K562 (cell line): ENCODE measurements around the gene ZSWIM3. TPM values are rescaled to one million over a fixed set of nuclear protein-coding genes. Genes with fewer than 3 reads are reported as not detected.
A peak's percentile ranks its signal among the peaks of the same experiment; 100 is the strongest.

ENCODE experiments used
- ATAC-seq: fragments of 200-7000 bp; cut with Tn5 transposase; 3 replicates; pipeline ENCODE4 v1.9.1; 2020; ENCODE audit warnings: moderate library complexity
- BruUV-seq: library from RNA; stranded (reverse); fragments of 400-500 nt; replicated peaks from 2 replicates; lab custom pipeline; 2021; lab: Mats Ljungman, UMichigan
- CTCF ChIA-PET: fragments of 300-600 bp; formaldehyde crosslinking; extraction: SDS; loops from one replicate; lab custom pipeline; 2021; ENCODE audit warnings: low intra/inter-chr PET ratio; lab: Yijun Ruan, JAX
- POLR2A ChIA-PET: fragments of 300-600, 350-650 bp; sonication (Branson Sonifier 250); formaldehyde crosslinking; extraction: SDS; loops from one replicate; lab custom pipeline; 2021; ENCODE audit warnings: antibody characterized with exemption, inconsistent platforms; lab: Yijun Ruan, JAX
- DNase-seq, 4 experiments: peaks; one replicate each; pipeline versions ENCODE4 v3.0.0 to v3.0.0-alpha.2; 2011 to 2018; ENCODE audit warnings: low spot score in 3 of 4, mixed read lengths in 3 of 4; ENCODE audit errors: extremely low read depth in 1 of 4
- FAIRE-seq: peaks from 2 replicates; lab custom pipeline; 2011; peaks lifted over from hg19 to GRCh38; lab: Jason Lieb, UNC
- H2AFZ ChIP-seq: 2 replicates; pipeline ENCODE4 v1.6.0; 2011; ENCODE audit warnings: low read depth, low read length, control low read depth, inconsistent platforms
- H3K27ac ChIP-seq: fragments of 200-600 bp; 3 replicates; pipeline ENCODE4 v1.8.0; 2011; ENCODE audit warnings: low read depth, mild to moderate bottlenecking, control low read depth, inconsistent platforms, low read length, moderate library complexity, mixed read lengths; ENCODE audit errors: extremely low read depth
- H3K27me3 ChIP-seq, 2 experiments: fragments of 300-600 bp in 1 of 2; 2 replicates in 1 of 2; 3 replicates in 1 of 2; pipeline versions ENCODE4 v1.6.0 to v1.8.0; 2011; ENCODE audit warnings: inconsistent platforms in 2 of 2, low read length in 2 of 2, mild to moderate bottlenecking in 1 of 2, mixed read lengths in 1 of 2, moderate library complexity in 1 of 2; ENCODE audit not compliant: control insufficient read depth in 2 of 2, insufficient read depth in 2 of 2
- H3K36me3 ChIP-seq: fragments of 300-600 bp; 3 replicates; pipeline ENCODE4 v1.8.0; 2011; ENCODE audit warnings: mild to moderate bottlenecking, low read length, inconsistent platforms; ENCODE audit not compliant: control insufficient read depth, insufficient read depth
- H3K4me1 ChIP-seq, 2 experiments: fragments of 200-600 bp in 1 of 2; replicated peaks in 1 of 2; 2 replicates in 1 of 2; 3 replicates in 1 of 2; pipeline versions ENCODE4 v1.5.1 to v1.8.0; 2011; ENCODE audit warnings: inconsistent platforms in 2 of 2, low read length in 2 of 2, mild to moderate bottlenecking in 1 of 2, mixed read lengths in 1 of 2, moderate library complexity in 1 of 2; ENCODE audit not compliant: control insufficient read depth in 2 of 2, insufficient read depth in 2 of 2
- H3K4me2 ChIP-seq: 2 replicates; pipeline ENCODE4 v1.6.1; 2011; ENCODE audit warnings: low read length, control low read depth, inconsistent platforms, mixed read lengths; ENCODE audit not compliant: insufficient read depth
- H3K4me3 ChIP-seq: fragments of 200-600 bp; sonication (generic), shearing (Covaris generic); 2 replicates; pipeline ENCODE4 v1.5.1; 2016; ENCODE audit warnings: control low read depth, inconsistent platforms
- H3K79me2 ChIP-seq: fragments of 200-600 bp; 3 replicates; pipeline ENCODE4 v1.8.0; 2011; ENCODE audit warnings: low read length, inconsistent platforms; ENCODE audit not compliant: control insufficient read depth, insufficient read depth
- H3K9ac ChIP-seq, 2 experiments: 2 replicates each; pipeline versions ENCODE4 v1.6.0 to v1.6.1; 2011; ENCODE audit warnings: low read depth in 2 of 2, low read length in 2 of 2, control low read depth in 1 of 2, inconsistent platforms in 1 of 2, mild to moderate bottlenecking in 1 of 2, mixed read lengths in 1 of 2; ENCODE audit not compliant: insufficient read depth in 1 of 2
- H3K9me1 ChIP-seq: one replicate; pipeline ENCODE4 v1.6.0; 2011; ENCODE audit warnings: inconsistent platforms, mild to moderate bottlenecking, low read length, moderate library complexity; ENCODE audit not compliant: control insufficient read depth, insufficient read depth
- H3K9me3 ChIP-seq: replicated peaks from 2 replicates; pipeline ENCODE4 v1.5.1; 2011; ENCODE audit warnings: low read depth, low read length, inconsistent platforms; ENCODE audit not compliant: control insufficient read depth, insufficient read depth
- H4K20me1 ChIP-seq: replicated peaks from 2 replicates; pipeline ENCODE4 v1.6.1; 2011; ENCODE audit warnings: low read length, inconsistent platforms, mixed read lengths; ENCODE audit not compliant: control insufficient read depth, insufficient read depth
- AFF4 ChIP-seq: sonication (generic); formaldehyde crosslinking; IDR thresholded peaks from 2 replicates; pipeline ENCODE4 v1.8.0; 2023; ENCODE audit warnings: mild to moderate bottlenecking, missing genetic modification reagents
- ARID3A ChIP-seq: IDR thresholded peaks from 2 replicates; pipeline ENCODE4 v1.6.1; 2012; ENCODE audit warnings: low read depth, low read length, improper control_type of control experiment, borderline replicate concordance
- HDGF ChIP-seq: fragments of 450-650 bp; IDR thresholded peaks from 2 replicates; pipeline ENCODE4 v1.6.1; 2016
- ZFP30 ChIP-seq: fragments of 250-450 bp; sonication (Bioruptor Pico); IDR thresholded peaks from 2 replicates; pipeline ENCODE4 v1.8.0; 2022; ENCODE audit warnings: moderate library complexity, mild to moderate bottlenecking, inconsistent platforms, borderline replicate concordance
- ZKSCAN1 ChIP-seq: fragments of 150-350 bp; IDR thresholded peaks from 2 replicates; pipeline ENCODE4 v1.6.1; 2016; ENCODE audit warnings: low read depth, low read length
- ZMIZ1 ChIP-seq, 2 experiments: fragments of 150-350 bp in 1 of 2; IDR thresholded peaks; 2 replicates each; pipeline ENCODE4 v1.6.1; 2012 to 2016; ENCODE audit warnings: low read depth in 2 of 2, low read length in 2 of 2, mild to moderate bottlenecking in 1 of 2, moderate library complexity in 1 of 2
- in situ Hi-C: fragments of 300-500 bp; cut with MboI; formaldehyde crosslinking; loops from 4 replicates; pipeline ENCODE4 v1.15.0; 2018; ENCODE audit warnings: inconsistent platforms, mixed read lengths
- intact Hi-C: fragments of 100-400 bp; cut with micrococcal nuclease; formaldehyde crosslinking; loops from 2 replicates; pipeline ENCODE4 v1.14.2; 2022
- polyA plus RNA-seq, 8 experiments: library from polyadenylated mRNA; depleted of rRNA in 4 of 8; stranded (reverse) in 5 of 8; unstranded in 3 of 8; fragments of >200 nt; fragmentation: Nextera tagmentation in 2 of 8; fragmentation: Illumina TruSeq in 1 of 8; extraction: Ambion mirVana in 2 of 8; extraction: Trizol in 1 of 8; gene quantifications; 2 replicates each; pipeline versions ENCODE4 v1.2.1 to v1.2.3, GENCODE V29; 2011 to 2014; ENCODE audit warnings: inconsistent platforms in 1 of 8, missing spikeins in 1 of 8
- total RNA-seq, 7 experiments: library from RNA; depleted of rRNA in 6 of 7; stranded (reverse); fragments of >200 nt in 6 of 7; fragmentation: Illumina TruSeq in 2 of 7; extraction: Trizol in 2 of 7; gene quantifications; 2 replicates each; pipeline versions ENCODE4 v1.2.1 to v1.2.3, GENCODE V29; 2011 to 2021; ENCODE audit warnings: low replicate concordance in 1 of 7

The ZSWIM3 gene
- total and polyA plus RNA-seq, 9 of the 15 experiments (the other 6 are each of a cell fraction or from before 2014, with no cell fraction given) = 1.7 to 4.3 (median 2.9) TPM

- ChIA-PET CTCF (no interaction called here), POLR2A (interaction anchor here (0.6 to 1.5 kb wide), 4 partner anchors 10 to 105 kb away, joined by 3 read pairs; partner anchors contain the start of gene ZSWIM1)
- Histone ChIP-seq H2AFZ (no peak overlapping the region), H3K27me3 (no peaks in the 10 kb centered on the region), H3K4me2 (no peak overlapping the region), H3K4me3 (no peak overlapping the region)
- BruUV-seq = no TSS peak
- TF ChIP-seq ZFP30 (CRISPR knock-in tag) = no peak
- no peak for TF ChIP-seq ZMIZ1 (IDR thresholded peaks at IDR 0.05; ENCODE audit: low read depth in 2 of 2, low read length in 2 of 2)
- TF ChIP-seq HDGF = no peak
- no peak for TF ChIP-seq AFF4 (CRISPR knock-in tag)
- no peak for TF ChIP-seq ZKSCAN1
- no peak for TF ChIP-seq ARID3A
- TF ChIP-seq, all 486 proteins: peak for 0
- Histone ChIP-seq H3K36me3 (no peaks in the 10 kb centered on the region; the same call in 2 of the 3 replicates), H3K4me1 (no peaks in the 10 kb centered on the region; a peak in 1 of 5 replicates), H3K9me3 (no peaks in the 10 kb centered on the region), H4K20me1 (no peaks in the 10 kb centered on the region), H3K9ac (no peak overlapping the region), H3K27ac (no peak overlapping the region), H3K9me1 (no peaks in the 10 kb centered on the region), H3K79me2 (no peaks in the 10 kb centered on the region)
- in situ Hi-C loops = no loop called here
- FAIRE-seq (peak; percentile 42), ATAC-seq (no peak), DNase-seq (no peak)
- intact Hi-C loops = no loop called here
These were observed 10.4 kb downstream of the ZSWIM3 start for GRCh38 chr20:45867819-45868176.
